ENCODE data around the gene TMEM140.

Gene TMEM140

GRCh38 chr7:135192914-135193536 is 45.2 kb downstream of the TMEM140 start:
- DNase-seq, result no peak

GRCh38 chr7:135193615-135194081 is 45.8 kb downstream of the TMEM140 start:
- DNase-seq, result no peak

GRCh38 chr7:135194494-135195095 is 46.7 kb downstream of the TMEM140 start:
- no peak for DNase-seq

GRCh38 chr7:135195156-135195555 is 47.3 kb downstream of the TMEM140 start:
- DNase-seq, result no peak

- DNase-seq, result no peak
Observed at GRCh38 chr7:135195968-135196629, 48.2 kb downstream of the TMEM140 start.

- no peak for DNase-seq
Observed at GRCh38 chr7:135197343-135197742, 49.5 kb downstream of the TMEM140 start.

- no peak for DNase-seq
Observed at GRCh38 chr7:135197906-135198655, 50.2 kb downstream of the TMEM140 start.

- DNase-seq, result no peak
Observed at GRCh38 chr7:135199439-135199838, 51.6 kb downstream of the TMEM140 start.

GRCh38 chr7:135200821-135201331 is 53.0 kb downstream of the TMEM140 start:
- DNase-seq, result no peak

GRCh38 chr7:135201350-135201749 is 53.5 kb downstream of the TMEM140 start:
- DNase-seq, result no peak

GRCh38 chr7:135204341-135204749 is 56.5 kb downstream of the TMEM140 start:
- DNase-seq, result no peak

- no peak for DNase-seq
Observed at GRCh38 chr7:135204876-135205275, 57.0 kb downstream of the TMEM140 start.

- no peak for DNase-seq
Observed at GRCh38 chr7:135205850-135206249, 58.0 kb downstream of the TMEM140 start.

GRCh38 chr7:135206941-135207391 is 59.1 kb downstream of the TMEM140 start:
- no peak for DNase-seq

GRCh38 chr7:135207406-135208101 is 59.7 kb downstream of the TMEM140 start:
- DNase-seq, result no peak

- no peak for DNase-seq
Observed at GRCh38 chr7:135208102-135208793, 60.4 kb downstream of the TMEM140 start.

GRCh38 chr7:135209225-135209834 is 61.5 kb downstream of the TMEM140 start:
- no peak for DNase-seq

GRCh38 chr7:135210888-135211178 is 63.0 kb downstream of the TMEM140 start:
- peak in 2 of 51 donors; percentile 49 to 64 for DNase-seq

- peak; percentile 61 to 99 (median 95) for DNase-seq
Observed at GRCh38 chr7:135211179-135211945, 63.5 kb downstream of the TMEM140 start, which contains the start of gene WDR91. TSS of gene WDR91 (minus strand) at chr7:135211526. CDS start at chr7:135211502, 24 bp downstream.
